Stimulated activated CD4-positive, alpha-beta T cell treated with anti-CD3 and anti-CD28 coated beads, Interleukin-15, amount 100 ng/mL, for 24 hours (primary cell): Measurements from ENCODE around the gene PKIB.
"Not testable (repeated sequence)": the region's sequence is repeated elsewhere in the genome, so short reads cannot be mapped to it uniquely, and the experiment has no call there.

Experiments used
- DNase-seq: peaks from one replicate; pipeline ENCODE4 v3.0.0-alpha.2; 2020

The PKIB gene

DNA sequence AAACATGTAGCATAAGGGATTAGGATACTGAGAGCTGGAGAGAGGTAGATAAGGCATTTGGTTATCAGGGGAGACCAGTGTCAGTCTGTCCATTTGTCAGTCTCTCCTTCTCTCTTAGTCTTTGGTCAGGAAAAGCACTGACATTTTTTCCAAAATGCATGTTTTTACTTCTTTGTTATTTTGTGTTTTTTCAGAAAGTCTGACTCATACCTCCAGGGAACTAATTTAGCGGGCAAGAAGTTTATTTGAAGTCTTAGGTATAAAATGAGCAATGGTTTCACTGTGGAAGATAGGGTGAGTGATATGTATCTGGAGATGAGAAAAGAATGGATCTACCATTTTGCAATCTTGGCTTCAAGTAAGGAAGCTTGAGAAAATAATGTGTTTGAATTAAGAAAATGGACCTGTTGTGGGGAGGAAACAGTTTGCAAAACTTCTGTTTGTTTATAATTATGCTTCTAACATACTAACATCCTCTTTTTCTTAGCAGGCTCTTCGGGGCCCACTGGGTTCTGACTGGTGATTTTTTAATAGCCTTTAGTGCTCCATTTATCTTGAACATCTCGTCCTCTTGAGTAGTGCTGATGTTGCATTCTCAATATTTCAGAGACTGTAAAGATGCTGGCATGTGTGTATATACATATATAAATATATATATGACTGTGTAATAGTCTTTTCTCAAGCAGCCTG lies 102.4 kb downstream of the PKIB start:
- no peak for DNase-seq

DNA sequence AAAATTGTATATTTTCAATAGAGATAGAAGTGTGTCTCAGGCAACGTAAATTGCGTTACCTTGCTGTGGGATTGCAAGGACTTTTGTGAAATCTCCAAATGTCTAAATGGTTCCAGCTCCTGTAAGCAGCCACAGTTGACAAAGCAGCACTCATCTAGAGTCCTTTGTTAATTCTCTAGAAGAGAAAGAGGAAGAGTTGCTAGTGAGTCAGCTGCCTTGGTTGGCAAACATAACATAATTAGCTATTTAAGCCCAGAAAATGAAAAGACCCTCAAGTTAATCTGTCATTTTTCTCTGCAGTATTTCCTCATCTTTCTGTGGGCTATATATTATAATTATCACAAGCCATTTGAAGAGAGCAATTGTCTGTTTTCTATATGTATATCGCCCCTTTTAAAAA lies 102.9 kb downstream of the PKIB start:
- DNase-seq = no peak

DNA sequence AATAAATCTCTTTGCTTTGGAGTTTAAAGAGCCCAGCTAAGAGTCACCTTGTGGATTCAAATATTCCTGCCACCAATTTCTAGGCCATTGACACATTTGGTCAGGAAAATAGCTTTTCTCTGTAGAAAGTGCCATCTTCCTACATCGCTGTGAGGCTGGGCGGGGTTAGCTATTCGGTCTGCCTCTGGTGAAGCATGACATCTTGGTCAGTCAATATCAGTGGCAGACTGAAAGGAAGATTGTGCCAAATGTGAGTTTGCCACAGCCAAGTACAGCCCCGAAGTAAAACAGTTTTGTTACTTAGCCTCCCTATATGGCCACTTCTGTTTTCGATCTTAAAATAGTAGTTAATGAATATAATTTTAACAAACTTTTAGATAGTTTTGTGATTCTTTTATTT lies 103.9 kb downstream of the PKIB start:
- DNase-seq = no peak

DNA sequence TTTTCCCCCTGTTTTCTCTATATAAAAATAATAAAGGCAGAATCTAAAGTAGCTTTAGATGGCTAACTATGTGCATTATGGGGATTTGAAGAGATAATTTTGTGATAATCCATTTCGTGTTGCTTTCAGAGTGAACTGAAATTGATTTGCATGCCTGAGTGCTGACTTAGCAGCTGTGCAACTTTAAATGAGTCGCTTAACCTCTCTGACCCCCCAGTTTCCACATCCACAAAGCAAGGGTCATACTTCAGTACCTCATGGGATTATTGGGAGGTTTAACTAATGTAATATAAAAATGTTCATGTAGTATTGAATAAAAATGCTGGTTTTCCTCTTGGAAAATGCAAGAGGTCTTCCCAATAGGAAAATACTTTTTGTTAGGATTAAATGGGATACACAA lies 105.5 kb downstream of the PKIB start:
- DNase-seq = no peak

DNA sequence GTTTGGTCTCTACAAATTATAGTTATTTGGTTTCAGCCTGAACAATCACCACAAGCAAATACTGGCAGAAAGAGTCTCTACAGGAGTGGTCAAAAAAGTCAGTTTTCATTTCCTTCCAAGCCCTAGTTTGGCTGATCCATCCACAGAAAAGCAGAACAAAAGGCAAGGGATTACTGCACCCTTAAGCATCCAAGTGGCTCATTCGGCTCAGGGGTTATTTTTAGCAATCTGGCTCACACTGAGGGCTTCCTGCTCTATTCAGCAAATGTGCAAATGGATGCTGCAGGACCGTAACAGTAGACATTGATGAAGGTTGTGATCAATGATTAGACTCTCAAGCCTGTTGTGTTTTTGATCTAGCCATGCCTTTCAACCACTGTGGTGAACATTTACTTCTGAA lies 107.1 kb downstream of the PKIB start:
- no peak for DNase-seq

DNA sequence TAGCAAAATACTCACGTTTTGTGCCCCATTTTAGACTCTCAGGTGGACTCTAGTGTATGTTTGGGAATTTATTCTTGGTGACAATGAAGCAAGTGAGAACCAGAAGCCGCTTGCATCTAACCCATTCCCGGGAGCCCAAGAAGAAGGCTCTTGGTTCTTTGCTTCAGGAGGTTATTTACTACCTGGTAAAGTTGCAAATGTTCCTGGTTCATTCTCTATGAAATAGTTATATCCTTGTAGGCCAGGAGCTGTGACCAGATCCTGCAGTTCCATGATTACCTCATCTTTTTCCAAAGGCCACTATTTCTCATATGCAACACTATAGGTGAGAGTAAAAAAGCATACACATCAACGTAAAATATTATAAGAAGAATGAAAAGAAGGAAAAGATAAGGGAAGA lies 108.4 kb downstream of the PKIB start:
- no peak for DNase-seq

DNA sequence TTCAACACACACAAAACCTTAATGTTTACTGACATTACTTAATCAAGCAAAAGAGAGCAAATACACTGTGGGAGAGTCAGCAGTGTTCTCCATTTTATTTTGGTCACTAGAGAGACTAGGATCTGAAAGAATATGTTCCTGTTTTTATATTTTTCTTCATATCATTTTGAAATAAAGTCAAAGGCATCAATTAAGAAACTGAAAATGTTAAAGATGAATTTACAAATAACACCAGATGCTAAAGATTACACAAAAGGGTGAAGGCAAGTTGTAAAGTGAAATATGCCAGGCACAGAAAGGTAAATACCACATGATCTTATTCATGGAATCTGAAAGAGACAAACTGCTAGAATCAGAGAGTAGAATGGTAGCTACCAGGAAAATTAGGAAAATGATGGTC lies 109.0 kb downstream of the PKIB start:
- no peak for DNase-seq

DNA sequence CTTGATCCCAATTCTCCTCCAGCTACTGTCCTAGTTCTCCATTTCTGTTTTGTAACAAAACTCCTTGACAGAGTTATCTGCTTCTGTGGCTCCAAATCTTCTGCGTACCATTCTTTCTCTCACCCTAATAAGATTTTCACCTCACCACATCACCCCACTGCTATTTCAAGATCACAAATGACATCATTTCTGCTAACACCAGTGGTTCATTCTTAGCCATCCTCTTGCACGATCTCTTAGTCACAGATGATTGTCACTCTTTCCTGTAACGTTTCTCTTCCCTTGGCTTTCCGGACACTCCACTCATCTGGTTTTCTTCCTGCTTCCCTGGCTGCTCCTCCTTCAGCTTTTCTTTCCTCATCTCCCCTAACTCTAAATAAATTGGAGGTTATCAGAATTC lies 112.5 kb downstream of the PKIB start:
- DNase-seq = no peak

DNA sequence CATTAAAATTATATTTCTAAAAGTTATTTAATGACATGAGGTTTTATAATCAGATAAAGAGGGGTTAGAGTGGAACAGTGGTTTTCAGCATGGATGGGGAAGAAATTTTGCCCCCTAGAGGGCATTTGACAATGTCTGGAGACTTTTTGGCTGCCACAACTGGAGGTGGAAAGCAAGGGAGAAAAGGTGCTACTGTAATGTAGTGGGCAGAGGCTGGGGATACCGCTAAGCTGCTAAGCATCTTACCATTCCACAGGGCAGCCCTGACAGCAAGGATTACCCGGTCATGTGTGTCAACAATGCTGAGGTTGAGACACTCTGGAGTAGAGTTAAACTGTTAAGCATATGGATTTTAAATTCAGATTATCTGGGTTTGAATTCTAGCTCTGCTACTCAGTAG lies 116.4 kb downstream of the PKIB start:
- no peak for DNase-seq

DNA sequence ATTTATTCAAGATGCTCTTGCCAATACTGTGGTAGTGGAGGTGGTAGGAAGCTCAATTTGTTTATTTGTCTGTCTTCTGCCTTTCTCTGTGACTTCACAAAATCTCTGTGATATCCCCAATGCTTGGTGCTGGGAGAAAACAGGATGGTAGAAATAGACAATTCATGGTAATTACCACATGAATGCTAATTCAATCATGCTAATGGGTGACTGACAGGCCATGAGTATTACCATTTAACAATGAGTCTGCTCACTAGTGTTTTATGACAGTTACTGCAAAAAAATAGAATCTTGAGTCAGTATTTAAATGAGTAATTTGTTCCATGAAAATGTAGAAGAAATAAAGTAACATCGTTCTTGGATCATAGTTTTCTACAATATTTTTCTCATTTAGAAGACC lies 117.0 kb downstream of the PKIB start:
- no peak for DNase-seq

GRCh38 chr6:122730334-122730733 lies 120.1 kb downstream of the PKIB start:
- DNase-seq = no peak

- peak; percentile 4 for DNase-seq
These were observed 120.7 kb downstream of the PKIB start for GRCh38 chr6:122730775-122731386.

DNA sequence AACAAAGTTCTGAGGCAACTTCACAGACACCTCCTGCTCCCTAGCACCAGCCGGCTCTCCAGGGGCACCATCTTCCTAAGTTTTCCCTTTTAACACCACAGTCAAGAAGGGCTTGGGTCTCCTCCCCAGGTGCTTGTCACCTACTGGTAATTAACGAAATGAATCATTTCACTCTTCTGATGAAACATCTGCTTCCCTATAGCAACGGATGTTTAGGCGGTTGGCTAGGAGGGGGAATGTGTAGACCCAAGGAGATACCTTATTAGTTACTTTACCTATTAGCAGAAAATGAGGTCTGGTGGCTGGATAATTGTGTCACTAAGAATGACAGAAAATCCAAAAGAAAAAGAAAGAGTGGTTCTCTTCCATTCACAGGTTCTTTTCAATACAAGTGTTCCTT lies 123.1 kb downstream of the PKIB start:
- no peak for DNase-seq

- DNase-seq = no peak
These were observed 124.6 kb downstream of the PKIB start for GRCh38 chr6:122734529-122735395.

GRCh38 chr6:122735582-122735981 lies 125.4 kb downstream of the PKIB start:
- DNase-seq = no peak

GRCh38 chr6:122736163-122736562 lies 126.0 kb downstream of the PKIB start:
- no peak for DNase-seq

- no peak for DNase-seq
These were observed 126.4 kb downstream of the PKIB start for GRCh38 chr6:122736616-122737015.

GRCh38 chr6:122740091-122740490 lies 129.9 kb downstream of the PKIB start:
- no peak for DNase-seq

DNA sequence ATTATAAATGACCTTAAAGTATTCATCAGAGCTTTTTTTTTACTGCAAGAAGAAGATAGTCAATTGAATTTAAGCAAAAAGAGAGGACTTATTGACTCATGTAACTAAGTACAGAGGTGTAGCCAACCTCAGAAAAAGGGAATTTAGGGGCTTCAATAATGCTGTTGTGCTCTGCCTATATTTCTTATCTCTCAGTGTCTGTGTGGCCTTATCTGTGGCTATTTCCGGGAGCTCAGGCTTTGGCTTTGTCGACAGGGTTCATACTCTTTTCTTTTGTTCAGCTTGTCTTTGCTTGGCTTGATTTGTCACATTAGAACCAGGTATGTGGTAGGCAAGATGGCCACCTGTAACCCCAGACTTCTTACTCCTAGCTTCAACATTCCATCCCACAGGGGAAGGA lies 130.7 kb downstream of the PKIB start:
- DNase-seq = no peak

DNA sequence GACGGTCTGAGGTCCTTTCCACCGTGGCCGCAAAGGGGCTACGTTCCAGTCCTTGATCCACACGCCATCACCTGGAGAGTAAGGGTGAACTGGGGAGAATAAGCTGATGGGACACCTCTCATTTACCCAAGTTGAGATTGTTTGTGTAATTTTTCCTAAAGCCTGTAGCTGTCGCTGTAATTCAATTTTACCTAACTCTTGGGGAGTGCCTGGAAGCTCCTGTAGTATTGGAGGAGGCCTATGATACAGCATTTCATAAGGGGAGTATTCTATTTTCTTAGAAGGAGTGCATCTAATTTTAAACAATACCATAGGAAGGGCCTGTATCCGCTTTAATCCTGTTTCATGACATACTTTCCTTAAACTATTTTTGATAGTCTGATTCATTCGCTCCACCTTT lies 134.0 kb downstream of the PKIB start:
- not testable (repeated sequence) for DNase-seq

DNA sequence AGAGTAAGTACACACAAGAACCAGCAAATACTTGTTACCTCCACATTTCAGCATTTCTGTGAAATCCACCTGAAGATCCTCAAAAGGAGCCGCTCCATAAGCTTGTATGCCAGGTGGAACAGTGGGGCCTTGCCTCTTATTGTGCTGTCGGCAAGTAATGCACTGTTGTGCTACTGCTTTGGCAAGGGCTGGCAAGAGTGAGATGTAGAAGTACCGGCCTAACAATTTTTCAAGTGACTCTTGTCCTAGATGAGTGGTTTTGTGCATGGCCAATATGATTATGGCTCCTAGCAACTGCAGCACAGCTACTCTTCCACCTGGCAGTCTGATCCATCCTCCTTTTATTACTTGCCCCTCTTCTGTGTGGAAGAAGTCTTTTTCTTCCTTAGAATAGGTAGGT lies 134.7 kb downstream of the PKIB start:
- not testable (repeated sequence) for DNase-seq

DNA sequence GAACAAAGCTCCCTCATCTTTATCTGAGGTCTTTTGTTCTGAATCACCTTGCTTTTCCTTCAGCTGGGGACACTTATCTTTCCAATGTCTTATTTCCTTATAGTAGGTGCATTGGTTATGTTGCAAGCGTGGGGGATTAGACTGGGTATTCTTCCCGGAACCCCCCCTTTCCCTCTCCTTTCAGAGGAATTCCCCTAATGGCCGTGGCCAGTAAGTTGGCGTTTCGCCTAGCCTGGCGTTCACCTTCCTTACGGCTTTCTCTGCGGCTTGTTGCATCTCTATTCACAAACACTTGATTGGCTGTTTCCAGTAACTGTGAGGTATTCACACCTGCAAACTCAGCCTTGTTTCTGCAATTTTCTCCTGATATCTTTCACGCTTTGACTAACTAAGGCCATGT lies 136.5 kb downstream of the PKIB start:
- no peak for DNase-seq

- DNase-seq = no peak
These were observed 137.4 kb downstream of the PKIB start for GRCh38 chr6:122747573-122747972.

GRCh38 chr6:122748945-122749344 lies 138.7 kb downstream of the PKIB start:
- not testable (repeated sequence) for DNase-seq
